GM12878 (cell line): ENCODE data around the gene PLB1. TPM values are rescaled to one million over a fixed set of nuclear protein-coding genes. Genes with fewer than 3 reads are reported as not detected.

Experiments used
- ATAC-seq: fragments of 200-7000 bp; cut with Tn5 transposase; 3 replicates; pipeline ENCODE4 v1.9.1; 2020; ENCODE audit warnings: mild to moderate bottlenecking, moderate library complexity
- BruUV-seq: library from RNA; stranded (reverse); fragments of 400-500 nt; replicated peaks from 2 replicates; lab custom pipeline; 2021; lab: Mats Ljungman, UMichigan
- CTCF ChIA-PET: fragments of 300-600 bp; sonication (Branson Sonifier 250); formaldehyde crosslinking; extraction: SDS; loops from one replicate; lab custom pipeline; 2021; ENCODE audit warnings: inconsistent platforms; lab: Yijun Ruan, JAX
- POLR2A ChIA-PET: fragments of 350-600 bp; formaldehyde crosslinking; extraction: SDS; loops from one replicate; lab custom pipeline; 2021; ENCODE audit warnings: inconsistent platforms; lab: Charles Lee
- RAD21 ChIA-PET: fragments of 300-600 bp; sonication (Branson Sonifier 250); formaldehyde crosslinking; loops from one replicate; lab custom pipeline; 2023; ENCODE audit warnings: antibody characterized with exemption; ENCODE audit not compliant: unreplicated experiment; lab: Charles Lee
- SMC1A ChIA-PET: fragments of 300-600 bp; sonication (Branson Sonifier 250); formaldehyde crosslinking; loops from one replicate; lab custom pipeline; 2023; ENCODE audit not compliant: unreplicated experiment, uncharacterized antibody; lab: Charles Lee
- DNase-seq: peaks from one replicate; pipeline ENCODE4 v3.0.0-alpha.2; 2011; ENCODE audit warnings: low read depth, low spot score
- FAIRE-seq: peaks from 3 replicates; lab custom pipeline; 2011; peaks lifted over from hg19 to GRCh38; lab: Jason Lieb, UNC
- H2AFZ ChIP-seq: 2 replicates; pipeline ENCODE4 v1.6.0; 2011; ENCODE audit warnings: low read depth, low read length, control low read depth; ENCODE audit not compliant: control insufficient read depth
- H3K27ac ChIP-seq: 2 replicates; pipeline ENCODE4 v1.5.1; 2011; ENCODE audit warnings: control low read depth; ENCODE audit not compliant: control insufficient read depth, insufficient read depth
- H3K27me3 ChIP-seq, 2 experiments: replicated peaks in 1 of 2; 2 replicates each; pipeline versions ENCODE4 v1.6.0 to v1.6.1; 2011; ENCODE audit warnings: low read length in 1 of 2; ENCODE audit not compliant: control insufficient read depth in 2 of 2, insufficient read depth in 2 of 2
- H3K36me3 ChIP-seq, 2 experiments: 2 replicates each; pipeline ENCODE4 v1.5.1; 2011; ENCODE audit warnings: low read length in 1 of 2; ENCODE audit not compliant: control insufficient read depth in 2 of 2, insufficient read depth in 2 of 2
- H3K4me1 ChIP-seq: 2 replicates; pipeline ENCODE4 v1.6.1; 2011; ENCODE audit warnings: mild to moderate bottlenecking, low read length, moderate library complexity, mixed read lengths; ENCODE audit not compliant: control insufficient read depth, insufficient read depth
- H3K4me2 ChIP-seq: 2 replicates; pipeline ENCODE4 v1.6.0; 2011; ENCODE audit warnings: control low read depth; ENCODE audit not compliant: control insufficient read depth, insufficient read depth
- H3K4me3 ChIP-seq: fragments of 200-600 bp; sonication (generic); 2 replicates; pipeline ENCODE4 v1.5.1; 2016
- H3K79me2 ChIP-seq: 2 replicates; pipeline ENCODE4 v1.6.0; 2011; ENCODE audit warnings: low read length; ENCODE audit not compliant: control insufficient read depth, insufficient read depth
- H3K9ac ChIP-seq: 2 replicates; pipeline ENCODE4 v1.8.0; 2011; ENCODE audit warnings: low read length, control low read depth, mixed read lengths; ENCODE audit not compliant: control insufficient read depth, insufficient read depth
- H3K9me3 ChIP-seq: replicated peaks from 3 replicates; pipeline ENCODE4 v1.5.1; 2011; ENCODE audit warnings: mild to moderate bottlenecking, low read length; ENCODE audit not compliant: control insufficient read depth, insufficient read depth
- H4K20me1 ChIP-seq: 2 replicates; pipeline ENCODE4 v1.6.0; 2011; ENCODE audit not compliant: control insufficient read depth, insufficient read depth
- EGR1 ChIP-seq, 2 experiments: IDR thresholded peaks; 1 replicate in 1 of 2; 2 replicates in 1 of 2; pipeline ENCODE4 v1.6.1; 2011 to 2012; ENCODE audit warnings: low read depth in 2 of 2, low read length in 2 of 2, borderline replicate concordance in 1 of 2, mild to moderate bottlenecking in 1 of 2, moderate library complexity in 1 of 2
- KAT2A ChIP-seq: conservative IDR thresholded peaks from 2 replicates; pipeline ENCODE4 v1.6.1; 2011; ENCODE audit warnings: low read depth, low read length; ENCODE audit not compliant: control insufficient read depth
- POLR2AphosphoS5 ChIP-seq: IDR thresholded peaks from 2 replicates; pipeline ENCODE4 v1.6.1; 2011; ENCODE audit warnings: mild to moderate bottlenecking, low read length, inconsistent platforms
- RAD21 ChIP-seq: IDR thresholded peaks from 2 replicates; pipeline ENCODE4 v1.6.1; 2011; ENCODE audit warnings: mild to moderate bottlenecking, low read depth, low read length, moderate library complexity; ENCODE audit not compliant: insufficient read depth
- TARDBP ChIP-seq: IDR thresholded peaks from 2 replicates; pipeline ENCODE4 v1.6.1; 2016; ENCODE audit warnings: borderline replicate concordance
- WRNIP1 ChIP-seq: IDR thresholded peaks from 2 replicates; pipeline ENCODE4 v1.6.1; 2011; ENCODE audit warnings: low read depth, low read length, improper control_type of control experiment, borderline replicate concordance
- ZNF384 ChIP-seq: IDR thresholded peaks from 2 replicates; pipeline ENCODE4 v1.6.1; 2012; ENCODE audit warnings: low read depth, mild to moderate bottlenecking, low read length, improper control_type of control experiment, borderline replicate concordance
- WGBS: methylation state at CpG from one replicate; pipeline ENCODE4 v1.1.6; 2016; ENCODE audit warnings: low lambda C conversion rate; ENCODE audit not compliant: insufficient replicate concordance, insufficient coverage; ENCODE audit errors: missing lambda C conversion rate; 5-methylcytosine and 5-hydroxymethylcytosine counted together
- in situ Hi-C: fragments of 300-500 bp; cut with MboI; formaldehyde crosslinking; loops from 9 replicates; pipeline ENCODE4 v1.14.3; 2018; ENCODE audit warnings: mixed read lengths
- intact Hi-C: fragments of 100-400 bp; cut with micrococcal nuclease; formaldehyde crosslinking; loops from one replicate; pipeline ENCODE4 v1.14.2; 2022; ENCODE audit not compliant: unreplicated experiment
- polyA plus RNA-seq, 11 experiments: library from polyadenylated mRNA; depleted of rRNA in 4 of 11; unstranded in 6 of 11; stranded (reverse) in 5 of 11; fragments of >200 nt; fragmentation: Nextera tagmentation in 4 of 11; fragmentation: Illumina TruSeq in 1 of 11; extraction: Ambion mirVana in 4 of 11; extraction: Trizol in 1 of 11; gene quantifications; 1 replicate in 1 of 11; 2 replicates in 10 of 11; pipeline versions ENCODE4 v1.2.1 to v1.2.3, GENCODE V29; 2011 to 2016; ENCODE audit warnings: inconsistent platforms in 2 of 11, missing spikeins in 2 of 11, low read depth in 1 of 11
- total RNA-seq, 4 experiments: library from RNA; depleted of rRNA in 3 of 4; stranded (reverse); fragments of >200 nt in 3 of 4; fragmentation: Illumina TruSeq in 1 of 4; extraction: Trizol in 1 of 4; gene quantifications; 2 replicates each; pipeline versions ENCODE4 v1.2.1 to v1.2.3, GENCODE V29; 2013 to 2021
- TF ChIP-seq, protein P1 (sequence below): IDR thresholded peaks from 2 replicates; pipeline ENCODE4 v1.6.1; 2011; ENCODE audit warnings: borderline replicate concordance, low read depth, mild to moderate bottlenecking, moderate library complexity, low read length; ENCODE audit not compliant: insufficient read depth, poor library complexity, severe bottlenecking

PLB1 gene
- total and polyA plus RNA-seq, 10 of the 15 experiments (the other 5 are each of a cell fraction or from before 2014, with no cell fraction given), result 0.03 to 0.49 (median 0.28) TPM

DNA sequence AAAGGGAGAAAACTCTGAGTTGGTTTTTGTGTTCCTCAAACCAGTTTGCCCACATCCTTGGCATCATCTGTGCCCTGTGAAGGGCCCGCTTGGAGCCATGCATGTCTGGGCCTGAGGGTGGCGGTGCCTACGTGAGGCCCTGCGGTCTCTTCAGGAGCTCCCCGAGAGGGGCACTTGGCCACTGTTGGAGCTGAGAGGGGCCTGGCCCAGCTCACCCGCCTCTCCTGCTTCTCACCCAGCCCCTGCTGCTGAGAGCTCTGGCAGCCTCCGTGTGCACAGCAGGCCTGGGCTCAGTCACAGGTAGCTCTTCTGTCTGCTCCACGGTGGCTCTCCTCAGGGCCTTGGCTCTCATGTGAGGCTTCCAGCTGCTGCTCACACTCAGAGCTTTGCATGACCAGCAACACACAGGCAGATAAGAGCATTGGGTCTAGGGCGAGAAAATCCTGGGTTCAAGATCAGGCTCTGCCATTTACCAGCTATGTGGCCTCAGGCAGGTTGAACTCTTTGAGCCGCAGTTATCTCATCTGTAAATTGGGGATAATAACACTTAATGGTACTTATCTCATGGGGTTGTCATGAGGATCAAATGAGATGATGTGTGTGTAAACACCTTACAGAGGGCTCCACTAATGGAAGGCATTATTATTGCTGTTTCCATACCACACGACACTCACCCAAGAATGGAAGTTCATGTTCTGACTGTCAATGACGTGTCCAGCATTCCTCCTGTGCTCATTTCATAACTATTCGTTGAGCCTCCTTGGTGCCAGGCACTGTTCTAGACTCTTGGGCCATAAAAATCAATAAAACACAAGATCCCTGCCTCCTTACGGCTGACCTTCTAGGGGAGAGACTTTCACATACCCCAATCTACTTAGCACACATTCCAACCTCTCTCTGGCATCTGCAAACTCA is 41.6 kb upstream of the PLB1 start:
- BruUV-seq, result no TSS peak
- no peak overlapping the region for H2AFZ ChIP-seq
- no peaks in the 10 kb centered on the region for H3K79me2 ChIP-seq
- no peak for FAIRE-seq
- no peaks in the 10 kb centered on the region for H3K27me3 ChIP-seq
- no peaks in the 10 kb centered on the region for H4K20me1 ChIP-seq
- H3K36me3 ChIP-seq, result no peaks in the 10 kb centered on the region
- H3K4me2 ChIP-seq, result no peak overlapping the region
- H3K9ac ChIP-seq, result no peak overlapping the region
- H3K4me1 ChIP-seq, result 0 out of 2 replicates have a peak, but pooled peaks cover 3% of the 10 kb centered on the region
- H3K27ac ChIP-seq, result no peak overlapping the region
- POLR2A ChIA-PET, result no interaction called here
- intact Hi-C loops, result no loop called here
- RAD21 ChIA-PET, result interaction anchor here (2.6 kb wide), 2 partner anchors 700 to 750 kb away, joined by 9 to 15 read pairs; no protein-coding TSS in a partner anchor
- 43% methylated on average over 13 of the region's 14 CpGs for WGBS
- no peak for TF ChIP-seq KAT2A
- TF ChIP-seq WRNIP1, result no peak
- no peak for TF ChIP-seq ZNF384
- no peak for TF ChIP-seq EGR1 (IDR thresholded peaks at IDR 0.05; ENCODE audit: borderline replicate concordance in 1 of 2, low read depth in 2 of 2, low read length in 2 of 2)
- TF ChIP-seq, protein P1, sequence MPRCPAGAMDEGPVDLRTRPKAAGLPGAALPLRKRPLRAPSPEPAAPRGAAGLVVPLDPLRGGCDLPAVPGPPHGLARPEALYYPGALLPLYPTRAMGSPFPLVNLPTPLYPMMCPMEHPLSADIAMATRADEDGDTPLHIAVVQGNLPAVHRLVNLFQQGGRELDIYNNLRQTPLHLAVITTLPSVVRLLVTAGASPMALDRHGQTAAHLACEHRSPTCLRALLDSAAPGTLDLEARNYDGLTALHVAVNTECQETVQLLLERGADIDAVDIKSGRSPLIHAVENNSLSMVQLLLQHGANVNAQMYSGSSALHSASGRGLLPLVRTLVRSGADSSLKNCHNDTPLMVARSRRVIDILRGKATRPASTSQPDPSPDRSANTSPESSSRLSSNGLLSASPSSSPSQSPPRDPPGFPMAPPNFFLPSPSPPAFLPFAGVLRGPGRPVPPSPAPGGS, result no peak
- TF ChIP-seq RAD21, result no peak
- no peak for TF ChIP-seq TARDBP
- TF ChIP-seq POLR2AphosphoS5, result no peak
- SMC1A ChIA-PET, result no interaction called here
- CTCF ChIA-PET, result interaction anchor here (0.6 to 1.8 kb wide), 8 partner anchors 35 to 1594 kb away, joined by 3 to 7 read pairs (median 4); partner anchors contain the start of gene PCARE
- H3K9me3 ChIP-seq, result no peaks in the 10 kb centered on the region
- in situ Hi-C loops, result no loop called here
- no peak for DNase-seq
- ATAC-seq, result no peak
- H3K4me3 ChIP-seq, result no peak overlapping the region
